HG03432 (cell line): ENCODE results near the gene UQCC2.

Experiments
- ATAC-seq: cut with Tn5 transposase; IDR thresholded peaks from one replicate; pipeline ENCODE4 v1.9.1; 2021; ENCODE audit warnings: mild to moderate bottlenecking, moderate library complexity; ENCODE audit not compliant: unreplicated experiment

Gene UQCC2

GRCh38 chr6:33711140-33712129, at the start of gene UQCC2:
TSS of gene UQCC2 (minus strand) at chr6:33711700. CDS start at chr6:33711686, 14 bp downstream.
- ATAC-seq, result peak; percentile 91

GRCh38 chr6:33759887-33760629, 48.6 kb upstream of the UQCC2 start:
- ATAC-seq, result no peak

- ATAC-seq, result no peak
Observed at GRCh38 chr6:33758815-33759216, 47.3 kb upstream of the UQCC2 start.

GRCh38 chr6:33757906-33758305, 46.4 kb upstream of the UQCC2 start:
- ATAC-seq, result no peak

- no peak for ATAC-seq
Observed at GRCh38 chr6:33757113-33757512, 45.6 kb upstream of the UQCC2 start.

GRCh38 chr6:33756211-33756954, 44.9 kb upstream of the UQCC2 start:
- no peak for ATAC-seq

- ATAC-seq, result no peak
Observed at GRCh38 chr6:33755070-33755869, 43.8 kb upstream of the UQCC2 start.

- no peak for ATAC-seq
Observed at GRCh38 chr6:33754222-33754621, 42.7 kb upstream of the UQCC2 start.

- no peak for ATAC-seq
Observed at GRCh38 chr6:33752646-33753015, 41.1 kb upstream of the UQCC2 start.

GRCh38 chr6:33751771-33752645, 40.5 kb upstream of the UQCC2 start:
- no peak for ATAC-seq

GRCh38 chr6:33750244-33750991, 38.9 kb upstream of the UQCC2 start:
- ATAC-seq, result no peak

- ATAC-seq, result no peak
Observed at GRCh38 chr6:33749401-33749800, 37.9 kb upstream of the UQCC2 start.

GRCh38 chr6:33748841-33749240, 37.3 kb upstream of the UQCC2 start:
- no peak for ATAC-seq

GRCh38 chr6:33747823-33748222, 36.3 kb upstream of the UQCC2 start:
- no peak for ATAC-seq

- ATAC-seq, result no peak
Observed at GRCh38 chr6:33746651-33747100, 35.2 kb upstream of the UQCC2 start, which contains the start of gene IP6K3. TSS of gene IP6K3 (minus strand) at chr6:33746905. CDS start at chr6:33735476, 11,429 bp downstream.

GRCh38 chr6:33746036-33746600, 34.6 kb upstream of the UQCC2 start:
- ATAC-seq, result no peak

GRCh38 chr6:33745548-33745947, 34.0 kb upstream of the UQCC2 start:
- ATAC-seq, result no peak

GRCh38 chr6:33744895-33745546, 33.5 kb upstream of the UQCC2 start:
- ATAC-seq, result no peak
